Heart right ventricle (tissue), 16 donors: ENCODE results near the gene PIK3IP1. TPM values are rescaled to one million over a fixed set of nuclear protein-coding genes. Genes with fewer than 3 reads are reported as not detected.
"Not testable (repeated sequence)": the region's sequence is repeated elsewhere in the genome, so short reads cannot be mapped to it uniquely, and the experiment has no call there.

Source experiments
- ATAC-seq, 8 donors: fragments of 200-7000 bp; cut with Tn5 transposase; one replicate each; pipeline ENCODE4 v1.9.1; 2020; ENCODE audit warnings: mild to moderate bottlenecking in 8 of 8, moderate library complexity in 8 of 8, moderate number of reproducible peaks in 1 of 8
- DNase-seq, 2 donors: peaks; one replicate each; pipeline ENCODE4 v3.0.0-alpha.2; 2020
- H3K27ac ChIP-seq, 10 donors: fragments of 200-600 bp; sonication (generic) in 2 of 10; one replicate each; pipeline versions ENCODE4 v1.5.0 to v1.8.0; 2020 to 2022; ENCODE audit warnings: mild to moderate bottlenecking in 3 of 10
- H3K27me3 ChIP-seq, 7 donors: fragments of 200-600 bp; one replicate each; pipeline ENCODE4 v1.8.0; 2021 to 2022; ENCODE audit warnings: mild to moderate bottlenecking in 2 of 7
- H3K36me3 ChIP-seq, 9 donors: fragments of 200-600 bp; sonication (generic) in 1 of 9; one replicate each; pipeline versions ENCODE4 v1.5.0 to v1.8.0; 2020 to 2022; ENCODE audit warnings: mild to moderate bottlenecking in 2 of 9
- H3K4me1 ChIP-seq, 9 donors: fragments of 200-600 bp; sonication (generic) in 1 of 9; one replicate each; pipeline versions ENCODE4 v1.5.0 to v1.8.0; 2020 to 2022; ENCODE audit warnings: mild to moderate bottlenecking in 4 of 9
- H3K4me3 ChIP-seq, 10 donors: fragments of 200-600 bp; sonication (generic) in 2 of 10; one replicate each; pipeline versions ENCODE4 v1.5.0 to v1.8.0; 2020 to 2022; ENCODE audit warnings: mild to moderate bottlenecking in 7 of 10, moderate library complexity in 2 of 10
- H3K9me3 ChIP-seq, 11 donors: fragments of 200-600 bp in 10 of 11; sonication (generic) in 2 of 11; one replicate each; pipeline versions ENCODE4 v1.5.0 to v1.8.0; 2013 to 2022; ENCODE audit warnings: mild to moderate bottlenecking in 2 of 11, control low read depth in 1 of 11, moderate library complexity in 1 of 11
- whole genome bisulfite sequencing, 2 donors: extraction: QIAGEN DNeasy Blood & Tissue Kit; methylation state at CpG; one replicate each; pipeline ENCODE4 v1.1.7; 2013; ENCODE audit warnings: inconsistent platforms in 1 of 2; 5-methylcytosine and 5-hydroxymethylcytosine counted together
- intact Hi-C, 10 donors: fragments of 100-400 bp; cut with DNase I; formaldehyde crosslinking; loops; one replicate each; pipeline versions ENCODE4 v1.11.1 to v1.14.2; 2022
- polyA plus RNA-seq, 2 donors: library from polyadenylated mRNA; stranded (reverse); fragments of 200-250 nt; gene quantifications; one replicate each; pipeline ENCODE4 v1.2.3, GENCODE V29; 2013
- total RNA-seq, 10 donors: library from RNA; stranded (reverse); fragmentation: NEBNext Ultra II Directional in 3 of 10; extraction: Animal tissue kit (Norgen Biotek cat#: 25700) in 3 of 10; gene quantifications; one replicate each; pipeline versions ENCODE4 v1.2.1 to v1.2.4, GENCODE V29; 2021 to 2023
- TF ChIP-seq, protein P1 (sequence below), 9 donors: fragments of 200-600 bp; sonication (generic) in 2 of 9; IDR thresholded peaks; one replicate each; pipeline versions ENCODE4 v1.5.0 to v1.8.0; 2021 to 2022; ENCODE audit warnings: antibody characterized with exemption in 9 of 9, mild to moderate bottlenecking in 5 of 9, moderate library complexity in 1 of 9
- donor health status: Arrhythmogenic right ventricular cardiomyopathy.
- donor health status: ischemic (EF 13 %, LVEDD 7.1; RV severe dilation, severe dysfunction).
- donor health status: healthy with polysubstance abuse.
- donor health status: DM: no; HTN: yes; CAD: no.
- donor health status: DM: no; HTN: no; CAD: no.
- donor health status: ischemic (EF 25% LVEDD 6.9; RV normal size, moderate dysfunction).
- donor health status: ischemic (EF 25% LVEDD 5.7; RV mildly dilated, moderate dysfunction).
- donor health status: healthy.
- donor health status: DM: yes; HTN: yes; CAD: no.
- donor health status: Ischemic cardiomyopathy.
- donor health status: ischemic (EF 35%, LVEDD 5.7; RV mildly dilated, moderate dysfunction).
- donor health status: nonischemic (EF 11% LVEDD 7.7; RV severe dilation, severe dysfunction).
- donor health status: DM: yes; HTN: yes; CAD: no.
- donor health status: PGD.
- donor health status: ischemic (EF 29% LVEDD 5.4; RV normal size, mild dysfunction).
- donor health status: nonischemic (EF 23%, LVEDD 6.1; RV moderate dilation, normal function).

PIK3IP1 gene
- total and polyA plus RNA-seq, 12 donors, result 3.6 to 28.6 (median 12.9) TPM

DNA sequence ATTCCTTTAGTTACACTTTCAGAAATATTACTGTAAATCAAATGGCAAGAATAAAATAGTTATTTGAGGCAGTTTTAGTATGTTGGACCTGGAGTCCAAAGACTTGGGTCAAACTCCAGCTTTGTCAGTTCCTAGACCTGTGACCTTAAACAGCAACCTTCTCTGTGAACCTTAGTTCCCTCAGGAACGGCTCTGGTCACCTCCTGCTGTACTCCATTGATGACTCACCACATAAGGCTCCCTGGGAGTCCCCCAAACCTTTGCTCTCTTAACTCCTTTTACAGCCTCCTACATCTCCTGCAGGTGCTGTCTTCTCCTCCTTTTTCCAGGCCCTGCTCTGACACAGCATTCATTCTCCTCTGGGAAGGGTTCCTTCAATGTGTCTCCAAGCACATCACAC is 51.1 kb downstream of the PIK3IP1 start:
- no peaks in the 10 kb centered on the region for H3K9me3 ChIP-seq
- no peaks in the 10 kb centered on the region for H3K27me3 ChIP-seq
- no peak overlapping the region for H3K4me3 ChIP-seq
- peaks cover 0 to 55% (median 0%) of the 10 kb centered on the region in 9 donors for H3K4me1 ChIP-seq
- H3K36me3 ChIP-seq, result peaks cover 0 to 38% (median 0%) of the 10 kb centered on the region in 9 donors
- intact Hi-C loops, result no loop called here
- H3K27ac ChIP-seq, result peak overlapping the region in 1 of 10 donors; percentile 32
- 65 to 77% methylated on average over 1 of the region's 1 CpG for WGBS, 2 donors
- ATAC-seq, result no peak
- DNase-seq, result no peak
- TF ChIP-seq, protein P1, sequence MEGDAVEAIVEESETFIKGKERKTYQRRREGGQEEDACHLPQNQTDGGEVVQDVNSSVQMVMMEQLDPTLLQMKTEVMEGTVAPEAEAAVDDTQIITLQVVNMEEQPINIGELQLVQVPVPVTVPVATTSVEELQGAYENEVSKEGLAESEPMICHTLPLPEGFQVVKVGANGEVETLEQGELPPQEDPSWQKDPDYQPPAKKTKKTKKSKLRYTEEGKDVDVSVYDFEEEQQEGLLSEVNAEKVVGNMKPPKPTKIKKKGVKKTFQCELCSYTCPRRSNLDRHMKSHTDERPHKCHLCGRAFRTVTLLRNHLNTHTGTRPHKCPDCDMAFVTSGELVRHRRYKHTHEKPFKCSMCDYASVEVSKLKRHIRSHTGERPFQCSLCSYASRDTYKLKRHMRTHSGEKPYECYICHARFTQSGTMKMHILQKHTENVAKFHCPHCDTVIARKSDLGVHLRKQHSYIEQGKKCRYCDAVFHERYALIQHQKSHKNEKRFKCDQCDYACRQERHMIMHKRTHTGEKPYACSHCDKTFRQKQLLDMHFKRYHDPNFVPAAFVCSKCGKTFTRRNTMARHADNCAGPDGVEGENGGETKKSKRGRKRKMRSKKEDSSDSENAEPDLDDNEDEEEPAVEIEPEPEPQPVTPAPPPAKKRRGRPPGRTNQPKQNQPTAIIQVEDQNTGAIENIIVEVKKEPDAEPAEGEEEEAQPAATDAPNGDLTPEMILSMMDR (IDR thresholded peaks at IDR 0.05), result no peak

DNA sequence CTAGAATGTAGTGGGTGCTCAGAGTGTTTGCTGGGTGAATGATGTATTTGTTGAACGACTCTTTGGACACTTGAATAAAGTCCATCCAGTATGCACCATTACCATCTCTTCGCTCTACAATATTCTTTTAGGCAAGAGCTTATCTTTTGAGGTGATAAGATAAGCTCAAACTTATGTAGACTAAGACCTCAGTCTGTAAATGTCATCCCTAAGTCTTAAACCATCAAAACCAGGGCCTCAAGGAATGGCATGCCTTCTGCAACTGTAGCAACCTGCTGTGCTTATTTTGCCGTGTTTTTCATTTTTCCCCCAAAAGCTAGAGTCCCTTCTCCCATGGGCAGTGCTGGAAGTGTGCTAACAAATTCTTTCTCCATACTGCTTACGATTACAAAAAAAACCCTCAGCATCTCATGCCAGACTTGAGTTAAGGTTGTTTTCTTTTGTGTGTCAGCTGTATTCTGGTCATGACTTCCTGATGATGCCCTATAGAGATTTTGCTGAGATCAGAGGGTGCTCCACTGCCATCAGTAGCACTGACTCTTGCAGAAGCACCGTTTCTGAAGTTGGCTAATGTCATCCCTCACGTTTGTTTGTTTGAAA is 52.4 kb downstream of the PIK3IP1 start:
- Histone ChIP-seq H3K4me3 (no peak overlapping the region), H3K4me1 (peaks cover 0 to 64% (median 6%) of the 10 kb centered on the region in 9 donors), H3K9me3 (no peaks in the 10 kb centered on the region), H3K27me3 (no peaks in the 10 kb centered on the region), H3K36me3 (peaks cover 0 to 38% (median 0%) of the 10 kb centered on the region in 9 donors), H3K27ac (peak overlapping the region in 1 of 10 donors; percentile 18)
- intact Hi-C loops, result loop anchor here in 5 of 10 donors (10.0 kb wide), 3 partner anchors 135 to 295 kb away; partner anchors contain the start of genes SELENOM (in 1 of the 5) and SMTN (in 1 of the 5)
- ATAC-seq, result no peak
- TF ChIP-seq, protein P1 (IDR thresholded peaks at IDR 0.05), result no peak
- WGBS, 2 donors, result 72 to 75% methylated on average over 6 of the region's 6 CpGs
- no peak for DNase-seq

DNA sequence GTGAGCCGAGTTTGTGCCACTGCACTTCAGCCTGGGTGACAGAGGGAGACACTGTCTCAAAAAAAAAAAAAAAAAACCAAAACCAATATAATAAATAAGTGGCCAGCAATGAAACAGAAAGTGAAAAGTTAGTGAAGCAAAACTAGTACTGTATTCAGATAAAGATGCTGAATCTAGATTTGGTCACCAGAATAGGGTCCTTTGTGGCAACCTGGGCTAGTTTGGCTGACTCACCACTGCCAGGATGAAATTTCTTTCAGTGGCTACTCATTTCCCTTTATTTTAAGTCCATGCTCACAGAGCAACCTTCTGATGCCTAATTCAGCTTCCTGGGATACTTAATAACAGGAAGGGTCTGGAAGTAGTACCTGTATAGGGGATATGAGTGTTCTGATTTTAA is 54.2 kb downstream of the PIK3IP1 start:
- Histone ChIP-seq H3K4me3 (no peak overlapping the region), H3K27me3 (no peaks in the 10 kb centered on the region), H3K36me3 (peaks cover 0 to 28% (median 0%) of the 10 kb centered on the region in 9 donors), H3K9me3 (no peaks in the 10 kb centered on the region), H3K4me1 (peaks cover 0 to 68% (median 20%) of the 10 kb centered on the region in 9 donors), H3K27ac (peak overlapping the region in 1 of 10 donors; percentile 52)
- ATAC-seq (no peak), DNase-seq (no peak)
- intact Hi-C loops, result loop anchor here in 5 of 10 donors (10.0 kb wide), 3 partner anchors 133 to 293 kb away; partner anchors contain the start of genes SELENOM (in 1 of the 5) and SMTN (in 1 of the 5)
- 92 to 97% methylated on average over 1 of the region's 1 CpG for WGBS, 2 donors
- TF ChIP-seq, protein P1 (IDR thresholded peaks at IDR 0.05), result no peak

DNA sequence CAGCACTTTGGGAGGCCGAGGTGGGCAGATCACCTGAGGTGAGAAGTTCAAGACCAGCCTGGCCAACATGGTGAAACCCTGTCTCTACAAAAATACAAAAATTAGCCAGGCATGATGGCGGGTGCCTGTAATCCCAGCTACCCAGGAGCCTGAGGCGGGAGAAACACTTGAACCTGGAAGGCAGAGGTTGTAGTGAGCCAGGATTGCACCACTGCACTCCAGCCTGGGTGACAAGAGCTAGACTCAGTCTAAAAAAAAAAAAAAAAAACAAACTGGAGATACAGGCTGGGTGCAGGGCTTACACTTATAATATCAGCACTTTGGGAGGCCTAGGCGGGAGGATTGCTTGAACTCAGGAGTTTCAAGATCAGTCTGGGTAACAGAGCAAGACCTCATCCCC is 56.2 kb downstream of the PIK3IP1 start:
- not testable (repeated sequence) for H3K27me3 ChIP-seq, ATAC-seq, DNase-seq, H3K9me3 ChIP-seq
- H3K27ac ChIP-seq, result peak overlapping the region in 3 of 10 donors; percentile 10 to 94 (median 46)
- H3K4me1 ChIP-seq, result peaks cover 0 to 82% (median 34%) of the 10 kb centered on the region in 9 donors
- H3K4me3 ChIP-seq, result peak overlapping the region in 1 of 10 donors; percentile 36
- intact Hi-C loops, result loop anchor here in 5 of 10 donors (10.0 kb wide), 3 partner anchors 131 to 291 kb away; partner anchors contain the start of genes SELENOM (in 1 of the 5) and SMTN (in 1 of the 5)
- peaks cover 0 to 11% (median 0%) of the 10 kb centered on the region in 9 donors for H3K36me3 ChIP-seq
- WGBS, 2 donors, result 99% methylated on average over 4 of the region's 4 CpGs
